ENCODE data around the gene ARL11. TPM values are rescaled to one million over a fixed set of nuclear protein-coding genes. Genes with fewer than 3 reads are reported as not detected.

Gene ARL11
- total RNA-seq, 1 donor from 2014 or later = 1.7 TPM

Other genes starting within 250 kb of the ARL11 start
- gene CAB39L, start 184.4 kb upstream of the ARL11 start, total RNA-seq = 73.9 TPM
- gene SETDB2, start 184.2 kb upstream of the ARL11 start, total RNA-seq = 16.6 TPM
- gene PHF11, start 132.6 kb upstream of the ARL11 start, total RNA-seq = 67.8 TPM
- gene RCBTB1, start 42.9 kb upstream of the ARL11 start, total RNA-seq = 12.2 TPM
- gene EBPL, start 63.0 kb downstream of the ARL11 start, total RNA-seq = 51.5 TPM
- gene KPNA3, start 164.2 kb downstream of the ARL11 start, total RNA-seq = 26.4 TPM